Activated T-helper 9 cell treated with anti-CD3 and anti-CD28 coated beads, Interleukin-2, amount 50 U/mL, for 16 hours (primary cell): ENCODE results near the gene CD300H.

Source experiments
- DNase-seq: peaks from one replicate; pipeline ENCODE4 v3.0.0-alpha.2; 2020; ENCODE audit warnings: low read depth

Gene CD300H

DNA sequence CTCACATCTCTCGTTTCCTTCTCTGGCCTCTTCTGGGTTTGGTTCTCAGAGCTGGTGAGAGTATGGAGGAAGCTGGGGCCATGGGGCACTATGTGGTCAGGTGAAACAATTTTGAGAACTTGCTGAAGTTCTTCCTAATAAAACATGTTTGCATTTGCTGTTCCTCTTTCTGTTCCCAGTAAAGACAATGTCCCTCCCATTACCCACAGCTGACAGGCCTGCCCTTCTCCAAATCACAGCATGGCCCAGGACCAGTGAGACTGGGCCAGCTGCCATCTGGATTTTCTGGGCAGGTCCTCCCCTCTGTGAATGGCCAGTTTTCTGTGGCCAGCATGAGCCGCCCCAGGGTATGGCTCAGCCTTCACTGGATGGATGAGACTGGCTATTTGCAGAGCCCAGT lies at the start of gene CD300H:
CD300H (minus strand) TSS at position 113 of the 400 bp plus-strand sequence.
- DNase-seq = no peak

DNA sequence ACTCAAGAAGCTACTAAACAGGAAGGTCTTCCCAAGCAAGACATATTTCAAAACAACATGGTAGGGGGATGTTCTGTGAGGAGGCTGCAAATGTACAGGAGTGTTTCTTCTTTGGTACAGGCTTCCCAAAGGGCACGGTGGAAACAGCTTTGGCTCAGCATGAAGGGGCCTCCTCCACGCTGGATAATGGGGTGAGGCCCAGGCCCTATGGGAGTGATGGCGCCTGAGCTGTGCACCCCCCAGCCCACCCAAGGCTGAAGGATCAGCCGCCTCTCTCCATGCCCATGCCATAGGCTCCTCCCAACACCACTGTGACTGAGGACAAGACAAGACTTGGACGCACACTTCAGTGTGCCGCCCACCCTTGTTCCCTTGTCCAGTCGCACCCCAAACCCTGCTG lies 49.4 kb upstream of the CD300H start:
- no peak for DNase-seq

DNA sequence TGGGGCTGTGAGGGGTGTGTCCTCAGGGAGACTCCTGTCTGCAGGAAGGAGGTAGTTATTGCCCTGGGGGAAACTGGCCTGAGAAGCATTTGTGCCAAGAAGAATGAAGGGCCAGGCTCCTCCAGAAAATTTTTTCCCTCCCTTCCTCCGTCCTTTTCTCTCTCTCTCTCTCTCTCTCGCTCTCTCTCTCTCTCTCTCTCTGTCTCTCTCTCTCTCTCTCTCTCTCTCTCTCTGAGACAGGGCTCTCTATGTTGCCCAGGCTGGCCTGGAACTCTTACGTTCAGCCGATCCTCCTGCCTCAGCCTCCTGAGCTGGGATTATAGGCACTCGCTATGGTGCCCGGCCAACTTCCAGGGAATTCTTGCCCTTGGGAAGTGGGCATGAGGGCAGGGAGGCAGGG lies 44.7 kb upstream of the CD300H start:
- DNase-seq = no peak

- no peak for DNase-seq
Observed at GRCh38 chr17:74610108-74610507, 42.8 kb upstream of the CD300H start.

- DNase-seq = no peak
Observed at GRCh38 chr17:74608511-74608910, 41.2 kb upstream of the CD300H start.

- DNase-seq = no peak
Observed at GRCh38 chr17:74607221-74607620, 39.9 kb upstream of the CD300H start.

GRCh38 chr17:74606050-74606449 lies 38.7 kb upstream of the CD300H start:
- DNase-seq = no peak

GRCh38 chr17:74605361-74605760 lies 38.1 kb upstream of the CD300H start:
- no peak for DNase-seq

GRCh38 chr17:74604761-74605160 lies 37.5 kb upstream of the CD300H start:
- DNase-seq = no peak

GRCh38 chr17:74604200-74604599 lies 36.9 kb upstream of the CD300H start:
- no peak for DNase-seq

- no peak for DNase-seq
Observed at GRCh38 chr17:74603746-74604145, 36.4 kb upstream of the CD300H start.

GRCh38 chr17:74603037-74603635 lies 35.8 kb upstream of the CD300H start:
- no peak for DNase-seq

DNA sequence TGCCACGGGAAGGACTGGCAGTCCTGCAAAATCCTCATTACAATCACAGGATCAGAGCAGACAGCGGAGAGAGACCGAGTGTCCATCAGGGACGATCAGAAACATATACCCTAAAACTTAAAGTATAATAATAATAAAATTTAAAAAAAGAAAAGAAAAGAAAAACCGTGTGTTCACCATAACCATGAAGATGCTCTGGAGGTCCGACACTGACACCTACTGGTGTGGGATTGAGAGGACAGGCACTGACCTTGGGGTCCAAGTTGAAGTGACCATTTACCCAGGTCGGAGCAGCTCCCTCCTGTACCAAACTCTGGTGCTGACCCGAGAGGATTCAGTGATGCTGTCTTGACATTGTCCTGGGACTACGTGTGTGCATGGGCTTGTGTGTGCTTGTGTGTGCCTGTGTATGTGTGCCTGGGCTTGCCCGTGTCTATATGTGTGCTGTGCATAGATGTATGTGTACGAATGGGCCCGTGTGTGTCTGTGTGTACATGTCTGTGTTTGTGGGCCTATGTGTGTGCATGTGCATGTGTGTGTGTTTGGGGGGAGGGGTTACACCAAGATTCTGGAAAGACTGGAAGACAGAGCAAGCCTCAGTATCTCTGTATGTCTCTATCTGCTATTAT lies 34.7 kb upstream of the CD300H start:
- no peak for DNase-seq

DNA sequence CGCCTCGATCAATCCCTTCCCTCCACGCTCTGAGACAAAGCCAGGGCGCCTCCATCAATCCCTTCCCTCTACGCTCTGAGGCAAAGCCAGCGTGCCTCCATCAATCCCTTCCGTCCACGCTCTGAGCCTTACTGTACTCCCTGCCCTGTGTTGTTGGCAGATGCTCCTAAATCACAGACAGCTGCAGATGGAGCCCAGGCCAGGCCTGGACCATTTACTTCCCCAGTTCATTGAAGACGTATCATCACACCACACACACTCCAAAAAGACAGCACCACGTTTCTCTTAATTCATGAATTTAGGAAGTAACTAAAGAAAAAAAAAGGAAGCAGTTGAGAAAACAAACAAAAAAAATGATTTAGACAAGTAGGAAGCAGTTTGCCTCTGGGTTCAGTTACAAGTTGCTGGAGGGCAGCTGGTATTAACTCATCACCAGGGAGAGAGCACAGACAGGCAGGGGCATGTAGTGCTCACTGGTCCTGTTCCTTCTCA lies 32.2 kb upstream of the CD300H start:
- DNase-seq = no peak

- no peak for DNase-seq
Observed at GRCh38 chr17:74599023-74599399, 31.7 kb upstream of the CD300H start.

GRCh38 chr17:74598346-74599022 lies 31.2 kb upstream of the CD300H start:
- DNase-seq = no peak

GRCh38 chr17:74597069-74597790 lies 29.9 kb upstream of the CD300H start:
- DNase-seq = no peak

GRCh38 chr17:74595037-74595750 lies 27.9 kb upstream of the CD300H start:
- no peak for DNase-seq

GRCh38 chr17:74592087-74592990 lies 25.0 kb upstream of the CD300H start, which contains the start of gene CD300LD:
CD300LD (minus strand) TSS chr17:74592283; CDS start chr17:74592202, 81 bp downstream.
- DNase-seq = no peak

GRCh38 chr17:74591503-74591902 lies 24.2 kb upstream of the CD300H start:
- DNase-seq = no peak

- DNase-seq = no peak
Observed at GRCh38 chr17:74585711-74586110, 18.4 kb upstream of the CD300H start.
